ENCODE data around the gene DSCAML1. TPM values are rescaled to one million over a fixed set of nuclear protein-coding genes. Genes with fewer than 3 reads are reported as not detected.

The DSCAML1 gene
- total RNA-seq, 1 experiment from 2014 or later: 0.15 TPM

- no peaks in the 10 kb centered on the region for H3K27me3 ChIP-seq (ENCODE audit: insufficient read depth, low read length)
- peaks cover 11% of the 10 kb centered on the region; the same call in 1 of the 2 replicates for H3K4me1 ChIP-seq (ENCODE audit: insufficient read depth, low read length)
- H3K4ac ChIP-seq (ENCODE audit: low read depth, low read length): no peak overlapping the region
- peaks cover 29 to 36% of the 10 kb centered on the region in 2 experiments for H3K4me1 Mint-ChIP-seq
- H3K23me2 ChIP-seq (ENCODE audit: insufficient read length, low read depth, low read length, poor library complexity, severe bottlenecking): no peaks in the 10 kb centered on the region
- no peak overlapping the region for H2BK12ac ChIP-seq (ENCODE audit: insufficient read length, low read depth, low read length)
- H3K9me3 Mint-ChIP-seq: no peaks in the 10 kb centered on the region
- no peak overlapping the region for H4K5ac ChIP-seq (ENCODE audit: insufficient read length, low read depth, low read length)
- no peak overlapping the region for H3K27ac Mint-ChIP-seq
- no peak overlapping the region for H3K14ac ChIP-seq (ENCODE audit: insufficient read depth, low read length)
- no peaks in the 10 kb centered on the region for H3K79me1 ChIP-seq (ENCODE audit: insufficient read depth, low read depth, low read length, poor library complexity, severe bottlenecking)
- H3T11ph ChIP-seq (ENCODE audit: low read length): no peak overlapping the region
- H2BK20ac ChIP-seq (ENCODE audit: low read depth, low read length, poor library complexity, severe bottlenecking): no peak overlapping the region
- no peak overlapping the region for H3K27ac ChIP-seq (ENCODE audit: insufficient read length, low read depth, low read length)
- no peak overlapping the region for H2AFZ ChIP-seq (ENCODE audit: low read length)
- H3K79me2 ChIP-seq (ENCODE audit: insufficient read depth, low read length): no peaks in the 10 kb centered on the region
- H2BK5ac ChIP-seq (ENCODE audit: insufficient read length, low read length): no peak overlapping the region
- no peaks in the 10 kb centered on the region for H3K36me3 Mint-ChIP-seq (ENCODE audit: insufficient read depth in 1 of 3, low read depth in 3 of 3)
- no peak overlapping the region for H4K91ac ChIP-seq (ENCODE audit: insufficient read length, low read depth, low read length)
- no peak overlapping the region for H3K18ac ChIP-seq (ENCODE audit: insufficient read length, low read depth, low read length)
- DNase-seq: no peak
- H3K4me3 Mint-ChIP-seq: no peak overlapping the region
- H3K23ac ChIP-seq (ENCODE audit: insufficient read length, low read depth, low read length): no peak overlapping the region
- no peak overlapping the region for H3K4me2 ChIP-seq (ENCODE audit: insufficient read depth, insufficient read length, low read length)
- WGBS (ENCODE audit: extremely low coverage, insufficient read length, low lambda C conversion rate): no CpG with 5 or more reads among the region's 14 CpGs
- no peak overlapping the region for H4K8ac ChIP-seq (replicated peaks; ENCODE audit: insufficient read length, low read depth, low read length)
- no peak overlapping the region for H2BK120ac ChIP-seq (ENCODE audit: low read depth, low read length, poor library complexity, severe bottlenecking)
- no peak overlapping the region for H3K9ac ChIP-seq (ENCODE audit: extremely low read depth, insufficient read length, low read length)
- H3K56ac ChIP-seq (ENCODE audit: insufficient read length, low read depth, low read length): no peak overlapping the region
- H2AK5ac ChIP-seq (ENCODE audit: insufficient read length, low read length): no peak overlapping the region
- H3K27me3 Mint-ChIP-seq (ENCODE audit: low read depth): no peaks in the 10 kb centered on the region; the same call in 1 of the 2 replicates
- H2BK15ac ChIP-seq (ENCODE audit: low read depth, low read length): no peak overlapping the region
- H3K9me3 ChIP-seq (ENCODE audit: control insufficient read depth, low read depth, low read length): no peaks in the 10 kb centered on the region
- H4K20me1 ChIP-seq (ENCODE audit: control insufficient read depth, insufficient read depth, insufficient read length): no peaks in the 10 kb centered on the region
- no peak for TF ChIP-seq CTCF (conservative IDR thresholded peaks at IDR 0.05)
Measured at GRCh38 chr11:117511931-117512539, 285.0 kb downstream of the DSCAML1 start.

Data from H9 (cell line).